Upper lobe of left lung (tissue), 6 donors: ENCODE data around the gene ADGRV1. TPM values are rescaled to one million over a fixed set of nuclear protein-coding genes. Genes with fewer than 3 reads are reported as not detected.

Experiments
- ATAC-seq, 2 donors: fragments of 200-7000 bp; cut with Tn5 transposase; one replicate each; pipeline ENCODE4 v1.9.1; 2022; ENCODE audit warnings: mild to moderate bottlenecking in 2 of 2, moderate library complexity in 2 of 2; ENCODE audit not compliant: low FRiP score in 2 of 2
- DNase-seq, 2 donors: peaks; one replicate each; pipeline ENCODE4 v3.0.0-alpha.2; 2019 to 2020
- H3K27ac ChIP-seq, 4 donors: fragments of 200-600 bp; sonication (generic); one replicate each; pipeline ENCODE4 v1.5.1; 2016 to 2019
- H3K27me3 ChIP-seq, 4 donors: fragments of 200-600 bp; sonication (generic); one replicate each; pipeline ENCODE4 v1.5.1; 2017 to 2019
- H3K36me3 ChIP-seq, 4 donors: fragments of 200-600 bp; sonication (generic); one replicate each; pipeline ENCODE4 v1.5.1; 2016 to 2019
- H3K4me1 ChIP-seq, 4 donors: fragments of 200-600 bp; sonication (generic); one replicate each; pipeline ENCODE4 v1.5.1; 2018 to 2019
- H3K4me3 ChIP-seq, 4 donors: fragments of 200-600 bp; sonication (generic); one replicate each; pipeline ENCODE4 v1.5.1; 2017 to 2019; ENCODE audit warnings: mild to moderate bottlenecking in 2 of 4, moderate library complexity in 1 of 4
- H3K9me3 ChIP-seq, 4 donors: fragments of 200-600 bp; sonication (generic); one replicate each; pipeline ENCODE4 v1.5.1; 2018 to 2019
- CTCF ChIP-seq, 6 experiments: fragments of 450-650 bp in 4 of 6; fragments of 200-600 bp in 2 of 6; sonication (generic) in 2 of 6; IDR thresholded peaks; one replicate each; pipeline ENCODE4 v1.5.1; 2016 to 2019; ENCODE audit warnings: antibody characterized with exemption in 6 of 6
- EP300 ChIP-seq, 4 donors: sonication (generic); formaldehyde crosslinking; IDR thresholded peaks; one replicate each; pipeline ENCODE4 v1.5.1; 2017; ENCODE audit warnings: antibody characterized with exemption in 4 of 4, control low read depth in 2 of 4
- POLR2A ChIP-seq, 4 donors: fragments of 450-650 bp; IDR thresholded peaks; one replicate each; pipeline ENCODE4 v1.5.1; 2016 to 2017; ENCODE audit warnings: antibody characterized with exemption in 4 of 4, mild to moderate bottlenecking in 2 of 4
- POLR2AphosphoS5 ChIP-seq, 2 donors: sonication (generic); formaldehyde crosslinking; IDR thresholded peaks; one replicate each; pipeline ENCODE4 v1.5.1; 2017; ENCODE audit warnings: antibody characterized with exemption in 2 of 2
- whole genome bisulfite sequencing, 2 donors: methylation state at CpG; one replicate each; pipeline ENCODE4 v1.1.5; 2017 to 2018; 5-methylcytosine and 5-hydroxymethylcytosine counted together
- total RNA-seq, 6 donors: library from RNA; depleted of rRNA in 4 of 6; stranded (reverse); fragments of >200 nt in 4 of 6; gene quantifications; one replicate each; pipeline versions ENCODE4 v1.1.0 to v1.2.1, GENCODE V29; 2016 to 2021
- donor health status: DM: no; HTN: no; CAD: no; lungs with moderate emphysema.
- donor health status: DM: no; HTN: yes; CAD: no; lungs with severe emphysema.

Gene ADGRV1
- total RNA-seq, 6 donors from 2014 or later, result 22.3 to 129 (median 60.4) TPM

GRCh38 chr5:91024727-91025126 is 466.1 kb downstream of the ADGRV1 start:
- Histone ChIP-seq H3K9me3 (no peaks in the 10 kb centered on the region), H3K27me3 (no peaks in the 10 kb centered on the region), H3K27ac (no peak overlapping the region), H3K36me3 (no peaks in the 10 kb centered on the region), H3K4me3 (no peak overlapping the region), H3K4me1 (peaks cover 13 to 31% (median 21%) of the 10 kb centered on the region in 4 donors)
- no peak for DNase-seq
- no peak for ATAC-seq
- TF ChIP-seq POLR2AphosphoS5 (IDR thresholded peaks at IDR 0.05), result no peak
- TF ChIP-seq EP300 (IDR thresholded peaks at IDR 0.05), result no peak
- no peak for TF ChIP-seq POLR2A (IDR thresholded peaks at IDR 0.05)
- TF ChIP-seq CTCF (IDR thresholded peaks at IDR 0.05), result no peak
- 81 to 86% methylated on average over 6 of the region's 6 CpGs for WGBS, 2 donors

GRCh38 chr5:91025449-91025848 is 466.9 kb downstream of the ADGRV1 start:
- Histone ChIP-seq H3K36me3 (no peaks in the 10 kb centered on the region), H3K4me1 (peaks cover 13 to 31% (median 21%) of the 10 kb centered on the region in 4 donors), H3K27ac (peak overlapping the region in 1 of 4 donors; percentile 68), H3K4me3 (no peak overlapping the region), H3K9me3 (no peaks in the 10 kb centered on the region), H3K27me3 (no peaks in the 10 kb centered on the region)
- WGBS, 2 donors, result 89 to 95% methylated on average over 3 of the region's 3 CpGs
- DNase-seq (no peak), ATAC-seq (no peak)
- TF ChIP-seq POLR2AphosphoS5 (IDR thresholded peaks at IDR 0.05) (no peak), CTCF (IDR thresholded peaks at IDR 0.05) (no peak), EP300 (IDR thresholded peaks at IDR 0.05) (no peak), POLR2A (IDR thresholded peaks at IDR 0.05) (no peak)

- ATAC-seq, result no peak
- Histone ChIP-seq H3K4me1 (peaks cover 13 to 31% (median 21%) of the 10 kb centered on the region in 4 donors), H3K27ac (peak overlapping the region in 1 of 4 donors; percentile 68), H3K27me3 (no peaks in the 10 kb centered on the region), H3K36me3 (no peaks in the 10 kb centered on the region), H3K4me3 (no peak overlapping the region), H3K9me3 (no peaks in the 10 kb centered on the region)
- 83% methylated on average over 2 of the region's 2 CpGs for WGBS, 2 donors
- DNase-seq, result no peak
- no peak for TF ChIP-seq CTCF (IDR thresholded peaks at IDR 0.05)
Measured at GRCh38 chr5:91025956-91026355, 467.4 kb downstream of the ADGRV1 start.

- ATAC-seq (no peak), DNase-seq (no peak)
- Histone ChIP-seq H3K4me1 (peaks cover 13 to 31% (median 21%) of the 10 kb centered on the region in 4 donors), H3K27me3 (no peaks in the 10 kb centered on the region), H3K9me3 (no peaks in the 10 kb centered on the region), H3K36me3 (no peaks in the 10 kb centered on the region), H3K27ac (peak overlapping the region in 2 of 4 donors; percentile 18 to 68), H3K4me3 (no peak overlapping the region)
- 79 to 88% methylated on average over 4 of the region's 4 CpGs for WGBS, 2 donors
- no peak for TF ChIP-seq EP300 (IDR thresholded peaks at IDR 0.05)
- no peak for TF ChIP-seq POLR2A (IDR thresholded peaks at IDR 0.05)
- TF ChIP-seq CTCF (IDR thresholded peaks at IDR 0.05), result no peak
- no peak for TF ChIP-seq POLR2AphosphoS5 (IDR thresholded peaks at IDR 0.05)
Measured at GRCh38 chr5:91026466-91026865, 467.9 kb downstream of the ADGRV1 start.

GRCh38 chr5:91027405-91028139 is 469.0 kb downstream of the ADGRV1 start:
- Histone ChIP-seq H3K27ac (peak overlapping the region in 2 of 4 donors; percentile 13 to 68), H3K4me1 (peaks cover 13 to 31% (median 21%) of the 10 kb centered on the region in 4 donors), H3K9me3 (no peaks in the 10 kb centered on the region), H3K4me3 (no peak overlapping the region), H3K36me3 (no peaks in the 10 kb centered on the region), H3K27me3 (no peaks in the 10 kb centered on the region)
- TF ChIP-seq EP300 (IDR thresholded peaks at IDR 0.05) (peak in 2 of 4 donors; percentile 52 to 71), POLR2AphosphoS5 (IDR thresholded peaks at IDR 0.05) (no peak)
- 61 to 64% methylated on average over 1 of the region's 1 CpG for WGBS, 2 donors
- no peak for DNase-seq
- ATAC-seq, result no peak
